OCI-LY3 (cell line): ENCODE measurements around the gene BMP7.

Experiments used
- H2AFZ ChIP-seq: fragments of 200-600, 300-600 bp; shearing (Covaris generic); 2 replicates; pipeline ENCODE4 v1.6.0; 2014; ENCODE audit warnings: antibody characterized with exemption, low read depth, low read length
- H3K27ac ChIP-seq: fragments of 200-600, 300-600 bp; sonication (generic); 2 replicates; pipeline ENCODE4 v1.5.1; 2014; ENCODE audit warnings: mild to moderate bottlenecking, low read length, moderate library complexity, mixed read lengths
- H3K27me3 ChIP-seq: fragments of 200-600, 300-600 bp; sonication (generic); 2 replicates; pipeline ENCODE4 v1.6.1; 2014; ENCODE audit warnings: low read depth, low read length, mixed read lengths
- H3K36me3 ChIP-seq: fragments of 200-600, 300-600 bp; sonication (generic); replicated peaks from 2 replicates; pipeline ENCODE3; 2014; ENCODE audit warnings: low read depth, low read length, mixed read lengths
- H3K4me1 ChIP-seq: fragments of 300-600, 200-600 bp; sonication (generic); 2 replicates; pipeline ENCODE4 v1.6.1; 2014; ENCODE audit warnings: low read length, mixed read lengths
- H3K4me2 ChIP-seq: fragments of 200-600, 300-600 bp; sonication (generic); 2 replicates; pipeline ENCODE4 v1.6.1; 2014; ENCODE audit warnings: low read length, mixed read lengths
- H3K4me3 ChIP-seq: fragments of 300-600, 200-600 bp; sonication (generic); 2 replicates; pipeline ENCODE4 v1.5.1; 2014; ENCODE audit warnings: antibody characterized with exemption, mild to moderate bottlenecking, low read length, moderate library complexity
- H3K79me2 ChIP-seq: fragments of 300-600, 200-600 bp; shearing (Covaris generic); 2 replicates; pipeline ENCODE4 v1.6.1; 2014; ENCODE audit warnings: mild to moderate bottlenecking, low read length, mixed read lengths
- H3K9ac ChIP-seq: fragments of 300-600, 200-600 bp; shearing (Covaris generic); 2 replicates; pipeline ENCODE4 v1.6.0; 2014; ENCODE audit warnings: mild to moderate bottlenecking, low read length, moderate library complexity
- H3K9me3 ChIP-seq: fragments of 200-600, 300-600 bp; shearing (Covaris generic); 2 replicates; pipeline ENCODE4 v1.6.1; 2014; ENCODE audit warnings: low read length, mixed read lengths; ENCODE audit not compliant: insufficient read depth
- H4K20me1 ChIP-seq: fragments of 200-600, 300-600 bp; sonication (generic); 2 replicates; pipeline ENCODE4 v1.6.1; 2016; ENCODE audit warnings: low read length, mixed read lengths; ENCODE audit not compliant: insufficient read depth
- EZH2phosphoT487 ChIP-seq: fragments of 200-600 bp; shearing (Covaris generic); IDR thresholded peaks from 2 replicates; pipeline ENCODE4 v1.6.1; 2018; ENCODE audit warnings: antibody characterized with exemption, mixed run types, low read depth
- TF ChIP-seq, protein P1 (sequence below): fragments of 200-600, 300-600 bp; sonication (generic); IDR thresholded peaks from 2 replicates; pipeline ENCODE4 v1.5.1; 2014; ENCODE audit warnings: antibody characterized with exemption, low read length, low read depth

Gene BMP7

DNA sequence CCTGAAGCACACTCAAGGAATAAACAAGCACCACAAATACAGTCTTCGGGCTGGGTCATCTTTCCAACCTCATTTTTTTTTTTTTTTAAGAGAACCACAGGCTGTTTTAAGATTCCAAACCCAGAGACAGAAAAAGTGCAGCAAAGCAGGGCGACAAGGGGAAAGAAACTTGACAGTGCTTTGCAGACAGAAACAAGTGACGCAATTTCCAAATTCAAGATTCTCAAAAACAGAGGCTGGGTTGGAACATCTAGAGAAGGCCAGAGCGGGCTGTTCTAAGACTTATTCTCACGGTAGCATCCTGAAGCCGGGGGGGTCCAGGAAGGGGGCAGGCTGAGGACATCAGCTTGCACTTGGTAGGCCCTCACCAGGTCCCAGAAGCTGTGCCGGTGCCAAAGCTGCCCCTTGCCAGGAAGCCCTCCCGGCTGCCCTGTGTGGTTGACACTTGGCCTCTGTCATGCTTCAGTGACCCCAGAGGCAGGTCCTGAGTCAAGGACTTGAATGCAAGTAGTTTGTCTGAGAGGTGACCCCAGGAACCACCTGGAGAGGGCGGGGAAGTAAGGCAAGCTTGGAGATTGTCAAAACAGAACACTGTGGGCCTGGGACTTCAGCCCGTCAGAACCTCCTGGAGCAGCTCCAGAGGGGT, 50.5 kb downstream of the BMP7 start:
- Histone ChIP-seq H4K20me1 (no peaks in the 10 kb centered on the region), H3K4me1 (no peaks in the 10 kb centered on the region), H2AFZ (no peak overlapping the region), H3K79me2 (no peaks in the 10 kb centered on the region), H3K9me3 (no peaks in the 10 kb centered on the region), H3K4me3 (no peak overlapping the region), H3K27ac (no peak overlapping the region), H3K4me2 (no peak overlapping the region), H3K36me3 (no peaks in the 10 kb centered on the region), H3K9ac (no peak overlapping the region), H3K27me3 (peaks cover 28% of the 10 kb centered on the region)
- TF ChIP-seq, protein P1, sequence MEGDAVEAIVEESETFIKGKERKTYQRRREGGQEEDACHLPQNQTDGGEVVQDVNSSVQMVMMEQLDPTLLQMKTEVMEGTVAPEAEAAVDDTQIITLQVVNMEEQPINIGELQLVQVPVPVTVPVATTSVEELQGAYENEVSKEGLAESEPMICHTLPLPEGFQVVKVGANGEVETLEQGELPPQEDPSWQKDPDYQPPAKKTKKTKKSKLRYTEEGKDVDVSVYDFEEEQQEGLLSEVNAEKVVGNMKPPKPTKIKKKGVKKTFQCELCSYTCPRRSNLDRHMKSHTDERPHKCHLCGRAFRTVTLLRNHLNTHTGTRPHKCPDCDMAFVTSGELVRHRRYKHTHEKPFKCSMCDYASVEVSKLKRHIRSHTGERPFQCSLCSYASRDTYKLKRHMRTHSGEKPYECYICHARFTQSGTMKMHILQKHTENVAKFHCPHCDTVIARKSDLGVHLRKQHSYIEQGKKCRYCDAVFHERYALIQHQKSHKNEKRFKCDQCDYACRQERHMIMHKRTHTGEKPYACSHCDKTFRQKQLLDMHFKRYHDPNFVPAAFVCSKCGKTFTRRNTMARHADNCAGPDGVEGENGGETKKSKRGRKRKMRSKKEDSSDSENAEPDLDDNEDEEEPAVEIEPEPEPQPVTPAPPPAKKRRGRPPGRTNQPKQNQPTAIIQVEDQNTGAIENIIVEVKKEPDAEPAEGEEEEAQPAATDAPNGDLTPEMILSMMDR = no peak
- no peak for TF ChIP-seq EZH2phosphoT487

DNA sequence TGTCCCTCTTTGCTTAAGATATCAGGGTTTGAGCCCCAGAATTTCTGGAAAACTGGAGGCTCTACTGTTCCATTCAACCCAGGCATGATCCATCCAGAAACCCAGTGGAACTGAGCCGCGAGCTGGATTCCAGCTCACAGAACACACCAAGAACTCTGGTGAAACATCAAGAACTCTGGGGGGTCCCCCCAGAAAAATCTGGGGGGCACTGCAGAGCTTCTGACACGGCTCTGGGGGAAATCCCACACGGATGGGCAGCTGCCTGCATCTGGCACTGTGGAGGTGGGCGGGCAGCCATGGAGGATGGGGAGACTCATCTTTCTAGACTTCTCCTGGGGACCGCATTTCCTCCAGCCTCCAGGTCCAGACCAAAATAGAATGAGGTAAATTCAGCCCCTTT, 51.0 kb downstream of the BMP7 start:
- Histone ChIP-seq H3K9ac (no peak overlapping the region), H3K4me2 (no peak overlapping the region), H3K27me3 (peaks cover 26% of the 10 kb centered on the region), H3K4me3 (no peak overlapping the region), H3K27ac (no peak overlapping the region), H4K20me1 (no peaks in the 10 kb centered on the region), H3K4me1 (no peaks in the 10 kb centered on the region), H3K36me3 (no peaks in the 10 kb centered on the region), H2AFZ (no peak overlapping the region), H3K9me3 (no peaks in the 10 kb centered on the region), H3K79me2 (no peaks in the 10 kb centered on the region)
- TF ChIP-seq, protein P1 = no peak
- no peak for TF ChIP-seq EZH2phosphoT487

DNA sequence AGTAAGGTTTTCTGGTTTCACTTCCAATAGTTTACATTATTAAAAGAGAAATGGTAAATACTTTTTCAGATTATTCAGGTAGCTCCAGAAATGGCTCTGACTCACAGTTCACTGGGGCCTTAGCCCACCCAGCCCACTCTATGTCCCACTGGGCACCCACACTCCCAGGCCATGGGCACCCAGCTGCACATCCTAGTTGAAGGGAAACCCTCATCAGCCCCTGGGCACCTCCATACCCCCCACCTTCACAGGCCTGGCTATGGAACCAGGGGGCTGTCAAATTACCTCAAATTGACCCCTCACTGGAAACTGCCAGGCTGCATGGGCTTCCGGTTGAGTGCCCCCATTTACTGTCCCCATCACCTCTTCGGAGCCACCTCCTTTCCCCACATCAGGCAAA, 51.5 kb downstream of the BMP7 start:
- TF ChIP-seq EZH2phosphoT487 = no peak
- TF ChIP-seq, protein P1 = no peak
- peaks cover 26% of the 10 kb centered on the region for H3K27me3 ChIP-seq
- no peaks in the 10 kb centered on the region for H4K20me1 ChIP-seq
- no peaks in the 10 kb centered on the region for H3K79me2 ChIP-seq
- no peaks in the 10 kb centered on the region for H3K36me3 ChIP-seq
- no peak overlapping the region for H3K9ac ChIP-seq
- H3K27ac ChIP-seq = no peak overlapping the region
- H3K4me3 ChIP-seq = no peak overlapping the region
- no peaks in the 10 kb centered on the region for H3K9me3 ChIP-seq
- H2AFZ ChIP-seq = no peak overlapping the region
- no peaks in the 10 kb centered on the region for H3K4me1 ChIP-seq
- H3K4me2 ChIP-seq = no peak overlapping the region

DNA sequence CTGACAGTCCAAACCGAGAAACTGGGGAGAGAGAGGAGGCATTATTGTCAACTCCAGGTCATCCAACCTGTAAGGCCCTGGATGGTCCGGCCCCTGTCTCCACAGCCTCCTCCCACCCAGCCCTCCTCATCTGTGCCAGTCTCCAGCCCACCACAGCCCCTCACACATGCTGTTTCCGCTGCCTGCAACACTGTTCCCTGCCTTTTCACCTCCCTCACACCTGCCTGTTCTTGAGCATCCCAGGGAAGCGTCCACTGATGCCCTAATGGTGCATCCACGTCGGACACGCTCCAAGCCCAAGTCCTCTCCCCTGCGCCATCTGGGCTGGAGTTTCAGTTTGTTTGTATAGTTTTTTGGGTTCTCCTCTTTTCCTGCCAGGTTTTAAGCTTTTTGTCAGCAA, 52.0 kb downstream of the BMP7 start:
- Histone ChIP-seq H3K4me3 (no peak overlapping the region), H3K27me3 (peaks cover 30% of the 10 kb centered on the region), H3K27ac (no peak overlapping the region), H3K4me1 (no peaks in the 10 kb centered on the region), H2AFZ (no peak overlapping the region), H3K9ac (no peak overlapping the region), H3K9me3 (no peaks in the 10 kb centered on the region), H3K36me3 (no peaks in the 10 kb centered on the region), H3K79me2 (no peaks in the 10 kb centered on the region), H3K4me2 (no peak overlapping the region), H4K20me1 (no peaks in the 10 kb centered on the region)
- no peak for TF ChIP-seq EZH2phosphoT487
- TF ChIP-seq, protein P1 = no peak
